IPS DF 6.9 (cell line): ENCODE data around the gene TAGLN3.
A peak's percentile ranks its signal among the peaks of the same experiment; 100 is the strongest.

Source experiments
- DNase-seq: peaks from one replicate; pipeline ENCODE4 v3.0.0-alpha.2; 2013; ENCODE audit warnings: low read depth, low spot score
- H3K27ac ChIP-seq: one replicate; pipeline ENCODE4 v1.5.1; 2013; ENCODE audit warnings: low read length, control low read depth
- H3K27me3 ChIP-seq: 2 replicates; pipeline ENCODE4 v1.6.1; 2013; ENCODE audit warnings: mild to moderate bottlenecking, low read length; ENCODE audit not compliant: control insufficient read depth, insufficient read depth
- H3K36me3 ChIP-seq: 2 replicates; pipeline ENCODE4 v1.6.1; 2013; ENCODE audit warnings: low read length; ENCODE audit not compliant: control insufficient read depth, insufficient read depth
- H3K4me1 ChIP-seq: 2 replicates; pipeline ENCODE4 v1.6.1; 2013; ENCODE audit warnings: low read length; ENCODE audit not compliant: control insufficient read depth, insufficient read depth
- H3K4me3 ChIP-seq: 2 replicates; pipeline ENCODE4 v1.5.1; 2013; ENCODE audit warnings: mild to moderate bottlenecking, low read length
- H3K9me3 ChIP-seq: 2 replicates; pipeline ENCODE4 v1.6.1; 2013; ENCODE audit warnings: low read length, inconsistent platforms; ENCODE audit not compliant: control insufficient read depth, insufficient read depth
- WGBS: extraction: QIAGEN DNeasy Blood & Tissue Kit; methylation state at CpG from one replicate; pipeline ENCODE4 v1.1.7; 2013; ENCODE audit warnings: mixed read lengths, missing lambda C conversion rate; ENCODE audit not compliant: insufficient read length, insufficient coverage; 5-methylcytosine and 5-hydroxymethylcytosine counted together

TAGLN3 gene

DNA sequence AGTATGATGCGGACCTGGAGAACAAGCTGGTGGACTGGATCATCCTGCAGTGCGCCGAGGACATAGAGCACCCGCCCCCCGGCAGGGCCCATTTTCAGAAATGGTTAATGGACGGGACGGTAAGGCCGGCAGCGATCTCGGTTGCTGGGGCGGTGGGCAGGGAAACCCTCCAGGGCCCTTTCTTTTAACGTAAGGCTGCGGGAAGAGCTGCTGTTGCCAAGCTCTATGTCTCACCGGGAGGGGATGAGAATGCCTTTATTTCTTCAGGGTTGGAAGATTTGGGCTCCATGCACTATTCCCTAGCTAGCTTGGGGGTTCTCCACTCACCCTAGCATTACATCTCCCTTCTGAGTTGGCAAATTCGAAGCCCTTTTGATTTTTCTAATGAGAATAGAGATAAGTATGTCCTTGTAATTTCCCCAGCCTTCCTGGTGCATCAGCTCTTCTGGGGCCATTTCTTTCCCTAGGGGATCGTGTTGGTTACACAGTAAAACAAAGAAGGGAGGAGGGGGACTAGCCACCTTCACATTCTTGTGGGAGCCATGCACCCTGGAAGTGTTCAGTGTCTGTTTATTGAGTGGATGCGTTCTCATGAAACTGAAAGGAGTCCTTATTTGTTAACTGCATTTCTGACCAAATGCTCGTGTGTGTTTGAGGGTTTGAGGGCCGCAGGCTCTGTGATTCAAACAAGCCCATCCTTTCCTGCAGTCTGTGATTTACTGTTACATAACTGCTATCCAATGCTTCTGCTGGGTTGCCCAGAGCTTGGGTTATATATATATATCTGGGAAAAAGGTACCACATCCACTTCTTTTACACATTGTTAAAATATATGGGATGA is 982 bp downstream of the TAGLN3 start:
- Histone ChIP-seq H3K36me3 (no peaks in the 10 kb centered on the region), H3K4me1 (peaks cover 2% of the 10 kb centered on the region; the same call in 1 of the 2 replicates), H3K4me3 (peak overlapping the region; percentile 85; the same call in 1 of the 2 replicates), H3K27me3 (no peaks in the 10 kb centered on the region; the same call in 1 of the 2 replicates), H3K9me3 (no peaks in the 10 kb centered on the region), H3K27ac (no peak overlapping the region)
- no CpG with 5 or more reads among the region's 19 CpGs for WGBS
- no peak for DNase-seq

- no peak overlapping the region for H3K4me3 ChIP-seq
- DNase-seq = no peak
- H3K4me1 ChIP-seq = peaks cover 2% of the 10 kb centered on the region; the same call in 1 of the 2 replicates
- no peak overlapping the region for H3K27ac ChIP-seq
- H3K9me3 ChIP-seq = no peaks in the 10 kb centered on the region
- H3K36me3 ChIP-seq = no peaks in the 10 kb centered on the region
- WGBS = no CpG with 5 or more reads among the region's 5 CpGs
- H3K27me3 ChIP-seq = no peaks in the 10 kb centered on the region; the same call in 1 of the 2 replicates
Measured at GRCh38 chr3:112000367-112000771, 1.6 kb downstream of the TAGLN3 start.

GRCh38 chr3:112000966-112001365 is 2.2 kb downstream of the TAGLN3 start:
- Histone ChIP-seq H3K27me3 (no peaks in the 10 kb centered on the region; the same call in 1 of the 2 replicates), H3K36me3 (no peaks in the 10 kb centered on the region), H3K4me1 (peaks cover 2% of the 10 kb centered on the region; the same call in 1 of the 2 replicates), H3K9me3 (no peaks in the 10 kb centered on the region), H3K4me3 (no peak overlapping the region), H3K27ac (no peak overlapping the region)
- no peak for DNase-seq
- no CpG with 5 or more reads among the region's 2 CpGs for WGBS

- Histone ChIP-seq H3K27me3 (no peaks in the 10 kb centered on the region; the same call in 1 of the 2 replicates), H3K27ac (no peak overlapping the region)
- WGBS = no CpG with 5 or more reads among the region's 2 CpGs
Measured at GRCh38 chr3:112001526-112001925, 2.8 kb downstream of the TAGLN3 start.

DNA sequence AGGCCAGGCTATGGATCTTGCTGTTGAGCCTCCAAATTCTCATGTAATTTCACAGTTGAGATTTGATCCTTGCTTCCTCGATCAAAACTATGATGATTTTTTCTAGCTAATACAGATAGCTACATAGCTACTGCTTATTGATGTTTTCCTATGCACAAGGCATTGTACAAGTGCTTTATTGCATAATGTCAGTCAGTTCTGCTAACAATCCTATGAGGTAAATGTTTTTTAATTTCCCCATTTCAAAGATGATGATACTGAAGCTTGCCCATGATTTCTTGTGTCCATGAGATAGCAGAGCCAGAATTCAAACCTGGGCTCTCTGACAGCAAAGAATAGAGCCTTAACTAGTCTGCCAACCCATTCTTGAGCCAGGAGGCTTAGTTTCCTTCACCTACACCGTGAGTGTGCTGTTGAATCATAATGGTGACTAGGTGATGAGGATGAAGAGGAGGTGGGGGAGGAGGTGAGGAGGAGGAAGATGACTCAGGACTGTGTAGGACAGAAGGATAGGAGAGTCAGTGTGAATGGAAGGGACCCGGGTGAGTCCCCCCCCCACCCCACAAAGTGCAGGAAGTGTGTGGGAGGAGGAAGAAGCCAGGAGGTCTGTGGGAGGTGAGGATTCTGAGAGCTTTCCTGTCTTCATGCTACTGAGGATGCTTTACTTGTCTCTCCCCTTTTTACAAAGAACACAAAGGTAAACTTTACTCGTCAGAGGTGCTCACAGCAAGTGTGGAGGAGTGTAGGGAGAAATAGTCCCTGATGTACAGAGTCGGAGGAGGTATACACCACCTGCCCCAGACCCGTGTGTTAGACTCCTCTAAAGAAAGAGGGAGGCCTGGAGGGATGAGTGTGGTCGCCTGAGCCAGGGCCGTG is 3.6 kb downstream of the TAGLN3 start:
- Histone ChIP-seq H3K4me3 (no peak overlapping the region), H3K27me3 (no peaks in the 10 kb centered on the region; the same call in 1 of the 2 replicates), H3K27ac (no peak overlapping the region), H3K36me3 (no peaks in the 10 kb centered on the region), H3K4me1 (peaks cover 2% of the 10 kb centered on the region; the same call in 1 of the 2 replicates), H3K9me3 (no peaks in the 10 kb centered on the region)
- no CpG with 5 or more reads among the region's 8 CpGs for WGBS
- DNase-seq = no peak

More at GRCh38 chr3:112001526-112001925, 2.8 kb downstream of the TAGLN3 start:
- Histone ChIP-seq H3K4me3 (no peak overlapping the region), H3K36me3 (no peaks in the 10 kb centered on the region), H3K9me3 (no peaks in the 10 kb centered on the region), H3K4me1 (peaks cover 2% of the 10 kb centered on the region; the same call in 1 of the 2 replicates)
- no peak for DNase-seq

DNA sequence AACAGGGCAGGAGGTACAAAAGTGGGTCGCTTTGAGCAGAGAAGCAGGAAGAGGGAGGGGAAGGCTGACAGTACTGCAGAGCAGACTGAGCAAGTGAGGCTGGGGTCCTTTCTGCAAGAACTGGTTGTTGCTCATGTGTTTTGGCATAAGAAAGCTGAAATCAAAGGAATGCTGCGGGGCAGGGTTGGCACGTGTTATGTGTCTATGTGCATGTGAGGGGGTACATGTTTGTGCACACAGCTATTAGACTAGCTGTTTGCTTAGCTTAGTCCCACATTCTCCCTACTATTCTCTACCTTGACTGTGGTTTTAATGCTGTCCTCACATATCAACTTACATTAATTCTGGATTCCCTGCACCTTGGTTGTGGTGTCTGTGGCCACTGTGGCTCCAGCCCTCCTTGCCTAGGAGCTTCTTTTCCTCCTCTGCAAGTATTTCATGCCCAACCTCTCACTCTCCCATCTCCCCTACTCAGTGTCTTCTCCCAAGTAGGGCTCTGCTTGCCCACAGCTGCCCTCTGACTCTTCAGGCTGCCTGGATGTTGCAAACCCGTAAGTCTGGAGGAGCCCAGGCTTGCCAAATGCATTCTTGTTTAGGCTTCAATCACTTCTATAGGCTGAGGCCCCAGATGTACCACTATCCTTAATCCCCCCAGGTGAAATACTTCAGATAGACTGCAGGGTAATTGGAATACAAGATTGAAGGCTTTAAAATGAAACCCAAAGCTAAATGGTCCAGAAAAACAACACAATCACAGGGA is 4.8 kb downstream of the TAGLN3 start:
- H3K27ac ChIP-seq = no peak overlapping the region
- WGBS = no CpG with 5 or more reads among the region's 4 CpGs
- DNase-seq = no peak
- no peak overlapping the region for H3K4me3 ChIP-seq
- H3K36me3 ChIP-seq = no peaks in the 10 kb centered on the region
- H3K27me3 ChIP-seq = no peaks in the 10 kb centered on the region; the same call in 1 of the 2 replicates
- H3K4me1 ChIP-seq = peaks cover 2% of the 10 kb centered on the region; the same call in 1 of the 2 replicates
- no peaks in the 10 kb centered on the region for H3K9me3 ChIP-seq

DNA sequence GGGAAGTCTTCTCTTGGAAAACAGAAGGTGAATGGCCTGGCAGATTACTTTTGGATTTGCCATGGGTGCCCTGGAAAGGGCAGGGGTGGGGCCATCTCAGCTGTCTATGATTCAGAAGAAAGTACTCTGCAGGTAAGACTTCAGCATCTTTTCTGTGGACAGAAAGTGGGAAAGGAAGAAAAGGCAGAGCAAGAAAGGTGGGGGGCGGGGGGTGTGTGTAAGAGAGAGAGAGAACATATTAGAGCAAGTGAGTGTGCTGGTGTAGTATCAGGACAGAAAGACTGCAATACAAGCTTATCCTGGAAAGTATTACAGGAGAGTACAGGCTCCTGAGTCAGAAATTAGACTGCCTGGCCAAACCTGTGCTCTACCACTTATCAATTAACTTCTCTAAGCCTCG is 5.5 kb downstream of the TAGLN3 start:
- H3K4me3 ChIP-seq = no peak overlapping the region
- DNase-seq = no peak
- H3K4me1 ChIP-seq = peaks cover 2% of the 10 kb centered on the region; the same call in 1 of the 2 replicates
- H3K9me3 ChIP-seq = no peaks in the 10 kb centered on the region
- 100% methylated on average over 1 of the region's 2 CpGs for WGBS
- H3K27ac ChIP-seq = no peak overlapping the region
- H3K36me3 ChIP-seq = no peaks in the 10 kb centered on the region
- no peaks in the 10 kb centered on the region; the same call in 1 of the 2 replicates for H3K27me3 ChIP-seq

GRCh38 chr3:112004669-112005068 is 5.9 kb downstream of the TAGLN3 start:
- Histone ChIP-seq H3K4me1 (peaks cover 2% of the 10 kb centered on the region; the same call in 1 of the 2 replicates), H3K4me3 (no peak overlapping the region), H3K36me3 (no peaks in the 10 kb centered on the region), H3K27ac (no peak overlapping the region), H3K9me3 (no peaks in the 10 kb centered on the region), H3K27me3 (no peaks in the 10 kb centered on the region; the same call in 1 of the 2 replicates)
- DNase-seq = no peak
- WGBS = no CpG with 5 or more reads among the region's 2 CpGs

- no peaks in the 10 kb centered on the region for H3K9me3 ChIP-seq
- no peak for DNase-seq
- WGBS = no CpG with 5 or more reads among the region's 4 CpGs
- no peak overlapping the region for H3K27ac ChIP-seq
- peaks cover 2% of the 10 kb centered on the region; the same call in 1 of the 2 replicates for H3K4me1 ChIP-seq
- no peaks in the 10 kb centered on the region for H3K27me3 ChIP-seq
- no peak overlapping the region for H3K4me3 ChIP-seq
- H3K36me3 ChIP-seq = no peaks in the 10 kb centered on the region
Measured at GRCh38 chr3:112005091-112005672, 6.5 kb downstream of the TAGLN3 start.
